ENCODE results near the gene SLC2A13.

Gene SLC2A13

GRCh38 chr12:39804479-39804878 is 301.4 kb downstream of the SLC2A13 start:
- ATAC-seq (ENCODE audit: low read depth) (no peak), DNase-seq (ENCODE audit: low spot score) (no peak)
- Histone ChIP-seq H3K9me3 (ENCODE audit: severe bottlenecking) (no peaks in the 10 kb centered on the region), H3K4me3 (ENCODE audit: severe bottlenecking) (no peak overlapping the region), H3K27me3 (ENCODE audit: insufficient read depth, poor library complexity, severe bottlenecking) (no peaks in the 10 kb centered on the region), H3K36me3 (ENCODE audit: low read depth) (no peaks in the 10 kb centered on the region), H3K27ac (ENCODE audit: poor library complexity, severe bottlenecking) (no peak overlapping the region), H3K4me1 (ENCODE audit: insufficient read depth, poor library complexity, severe bottlenecking) (no peaks in the 10 kb centered on the region)
- TF ChIP-seq CTCF (IDR thresholded peaks at IDR 0.05; ENCODE audit: poor library complexity, severe bottlenecking): no peak

- Histone ChIP-seq H3K27me3 (ENCODE audit: insufficient read depth, poor library complexity, severe bottlenecking) (no peaks in the 10 kb centered on the region), H3K36me3 (ENCODE audit: low read depth) (no peaks in the 10 kb centered on the region), H3K4me3 (ENCODE audit: severe bottlenecking) (no peak overlapping the region), H3K27ac (ENCODE audit: poor library complexity, severe bottlenecking) (no peak overlapping the region), H3K9me3 (ENCODE audit: severe bottlenecking) (no peaks in the 10 kb centered on the region), H3K4me1 (ENCODE audit: insufficient read depth, poor library complexity, severe bottlenecking) (no peaks in the 10 kb centered on the region)
- DNase-seq (ENCODE audit: low spot score): no peak
- no peak for TF ChIP-seq CTCF (IDR thresholded peaks at IDR 0.05; ENCODE audit: poor library complexity, severe bottlenecking)
- ATAC-seq (ENCODE audit: low read depth): no peak
Observed at GRCh38 chr12:39803151-39803550, 302.7 kb downstream of the SLC2A13 start.

GRCh38 chr12:39798977-39799376 is 306.9 kb downstream of the SLC2A13 start:
- H3K4me3 ChIP-seq (ENCODE audit: severe bottlenecking): no peak overlapping the region
- H3K36me3 ChIP-seq (ENCODE audit: low read depth): no peaks in the 10 kb centered on the region
- no peaks in the 10 kb centered on the region for H3K4me1 ChIP-seq (ENCODE audit: insufficient read depth, poor library complexity, severe bottlenecking)
- no peak overlapping the region for H3K27ac ChIP-seq (ENCODE audit: poor library complexity, severe bottlenecking)
- ATAC-seq (ENCODE audit: low read depth): no peak
- no peak for TF ChIP-seq CTCF (IDR thresholded peaks at IDR 0.05; ENCODE audit: poor library complexity, severe bottlenecking)
- H3K9me3 ChIP-seq (ENCODE audit: severe bottlenecking): no peaks in the 10 kb centered on the region
- no peaks in the 10 kb centered on the region for H3K27me3 ChIP-seq (ENCODE audit: insufficient read depth, poor library complexity, severe bottlenecking)
- no peak for DNase-seq (ENCODE audit: low spot score)

GRCh38 chr12:39798429-39798828 is 307.5 kb downstream of the SLC2A13 start:
- Histone ChIP-seq H3K27me3 (ENCODE audit: insufficient read depth, poor library complexity, severe bottlenecking) (no peaks in the 10 kb centered on the region), H3K4me3 (ENCODE audit: severe bottlenecking) (no peak overlapping the region), H3K4me1 (ENCODE audit: insufficient read depth, poor library complexity, severe bottlenecking) (no peaks in the 10 kb centered on the region), H3K27ac (ENCODE audit: poor library complexity, severe bottlenecking) (no peak overlapping the region), H3K9me3 (ENCODE audit: severe bottlenecking) (no peaks in the 10 kb centered on the region), H3K36me3 (ENCODE audit: low read depth) (no peaks in the 10 kb centered on the region)
- no peak for DNase-seq (ENCODE audit: low spot score)
- no peak for ATAC-seq (ENCODE audit: low read depth)
- no peak for TF ChIP-seq CTCF (IDR thresholded peaks at IDR 0.05; ENCODE audit: poor library complexity, severe bottlenecking)

- Histone ChIP-seq H3K4me1 (ENCODE audit: insufficient read depth, poor library complexity, severe bottlenecking) (no peaks in the 10 kb centered on the region), H3K4me3 (ENCODE audit: severe bottlenecking) (no peak overlapping the region), H3K27ac (ENCODE audit: poor library complexity, severe bottlenecking) (no peak overlapping the region), H3K36me3 (ENCODE audit: low read depth) (no peaks in the 10 kb centered on the region), H3K27me3 (ENCODE audit: insufficient read depth, poor library complexity, severe bottlenecking) (no peaks in the 10 kb centered on the region), H3K9me3 (ENCODE audit: severe bottlenecking) (no peaks in the 10 kb centered on the region)
- no peak for DNase-seq (ENCODE audit: low spot score)
- ATAC-seq (ENCODE audit: low read depth): no peak
- TF ChIP-seq CTCF (IDR thresholded peaks at IDR 0.05; ENCODE audit: poor library complexity, severe bottlenecking): no peak
Observed at GRCh38 chr12:39795481-39795880, 310.4 kb downstream of the SLC2A13 start.
